K562 treated with DMSO at 1 percent for 12 hours (cell line): ENCODE data around the gene ZNF726. TPM values are rescaled to one million over a fixed set of nuclear protein-coding genes. Genes with fewer than 3 reads are reported as not detected.

Source experiments
- total RNA-seq: library from RNA; unstranded; fragments of 300-600 nt; gene quantifications from 2 replicates; pipeline ENCODE4 v1.2.3, GENCODE V29; 2022; ENCODE audit not compliant: insufficient read depth

The ZNF726 gene
- 3.6 and 10.4 TPM in 2 replicates for total RNA-seq

DNA sequence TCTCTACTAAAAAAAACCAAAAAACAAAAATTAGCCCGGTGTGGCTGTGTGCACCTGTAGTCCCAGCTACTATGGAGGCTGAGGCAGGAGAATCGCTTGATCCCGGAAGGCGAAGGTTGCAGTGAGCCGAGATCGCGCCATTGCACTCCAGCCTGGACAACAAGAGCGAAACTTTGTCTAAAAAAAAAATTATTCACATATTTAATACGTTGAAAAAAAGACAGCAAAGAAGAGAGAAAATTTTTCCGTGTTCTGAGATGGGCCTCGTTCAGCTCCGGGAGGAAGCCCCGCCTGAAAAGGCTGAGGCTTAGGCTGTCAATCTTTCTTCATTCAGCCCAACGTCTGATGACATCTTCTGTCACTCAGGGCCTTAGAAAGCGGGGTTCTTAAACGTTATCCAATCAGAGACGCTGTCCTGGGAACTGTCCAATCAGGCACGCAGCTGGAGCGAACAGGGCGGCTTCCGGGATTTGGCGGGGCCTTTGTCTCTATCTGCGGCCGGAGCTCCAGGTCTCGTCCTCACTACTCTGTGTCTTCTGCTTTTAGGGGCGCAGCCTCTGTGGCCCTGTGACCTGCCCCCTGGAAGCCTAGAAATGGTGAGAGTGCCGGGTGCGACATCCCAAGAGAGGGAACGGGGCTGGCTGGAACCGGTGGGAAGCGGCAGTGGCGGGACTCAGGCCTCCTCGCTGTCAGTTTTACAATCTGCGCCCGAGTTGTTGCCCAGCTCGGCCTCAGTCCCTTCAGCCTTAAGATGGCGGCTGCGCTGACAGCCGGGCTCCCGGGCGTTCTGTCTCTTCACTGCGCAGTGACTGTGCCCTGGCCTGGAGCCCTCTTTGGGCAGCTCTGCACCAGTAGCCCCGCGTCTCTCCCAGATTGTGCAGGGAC lies at the start of gene ZNF726:
Gene ZNF726 (plus strand): TSS at position 485 of the 885 bp plus-strand sequence. CDS start 109 bp downstream, at position 594.

Other genes with a start within 250 kb of the ZNF726 start
- 2.0 and 12.8 TPM in 2 replicates for gene ZNF675, start 227.7 kb upstream of the ZNF726 start, total RNA-seq
- gene ZNF681, start 156.0 kb upstream of the ZNF726 start, total RNA-seq, result 0.64 and 2.4 TPM in 2 replicates
- 1.6 and 4.9 TPM in 2 replicates for gene ZNF254, start 172.3 kb downstream of the ZNF726 start, total RNA-seq